SK-N-SH (cell line): ENCODE data around the gene GALNT14. TPM values are rescaled to one million over a fixed set of nuclear protein-coding genes. Genes with fewer than 3 reads are reported as not detected.

ENCODE experiments used
- CTCF ChIA-PET: fragments of 300-600, 350-600 bp; formaldehyde crosslinking; extraction: SDS; loops from one replicate; lab custom pipeline; 2021; lab: Yijun Ruan, JAX
- POLR2A ChIA-PET: fragments of 350-600 bp; sonication (Branson Sonifier 250); formaldehyde crosslinking; extraction: SDS; loops from one replicate; lab custom pipeline; 2020; ENCODE audit warnings: antibody characterized with exemption, inconsistent platforms; lab: Yijun Ruan, JAX
- DNase-seq: peaks from one replicate; pipeline ENCODE4 v3.0.0; 2012
- H2AFZ ChIP-seq: fragments of 200-600 bp; sonication (generic); 2 replicates; pipeline ENCODE4 v1.8.1; 2016; ENCODE audit warnings: antibody characterized with exemption, mild to moderate bottlenecking, low read depth
- H3F3A ChIP-seq: fragments of 200-600 bp; sonication (generic); replicated peaks from 2 replicates; pipeline ENCODE3; 2016; ENCODE audit warnings: antibody characterized with exemption, mild to moderate bottlenecking; ENCODE audit not compliant: insufficient read depth
- H3K27ac ChIP-seq, 2 experiments: fragments of 200-500 bp in 1 of 2; fragments of 200-600 bp in 1 of 2; sonication (Bioruptor generic) in 1 of 2; sonication (generic), shearing (Covaris generic) in 1 of 2; 2 replicates each; pipeline versions ENCODE4 v1.5.1 to v1.6.1; 2014 to 2016; ENCODE audit warnings: low read depth in 2 of 2, inconsistent platforms in 1 of 2, low read length in 1 of 2, mild to moderate bottlenecking in 1 of 2, mixed read lengths in 1 of 2
- H3K27me3 ChIP-seq: fragments of 200-600 bp; sonication (generic), shearing (Covaris generic); 2 replicates; pipeline ENCODE4 v1.6.1; 2016; ENCODE audit warnings: mixed run types; ENCODE audit not compliant: insufficient read depth
- H3K36me3 ChIP-seq, 2 experiments: fragments of 200-500 bp in 1 of 2; fragments of 200-600 bp in 1 of 2; sonication (Bioruptor generic) in 1 of 2; sonication (generic) in 1 of 2; replicated peaks in 1 of 2; 2 replicates each; pipeline versions ENCODE3 to v1.5.1; 2014 to 2016; ENCODE audit warnings: low read length in 1 of 2, mild to moderate bottlenecking in 1 of 2; ENCODE audit not compliant: insufficient read depth in 2 of 2, control insufficient read depth in 1 of 2
- H3K4me1 ChIP-seq, 2 experiments: fragments of 200-500 bp in 1 of 2; fragments of 200-600 bp in 1 of 2; sonication (Bioruptor generic) in 1 of 2; sonication (generic), shearing (Covaris generic) in 1 of 2; 2 replicates each; pipeline versions ENCODE4 v1.5.1 to v1.6.1; 2014 to 2016; ENCODE audit warnings: low read depth in 1 of 2, low read length in 1 of 2, mixed run types in 1 of 2; ENCODE audit not compliant: insufficient read depth in 2 of 2, control insufficient read depth in 1 of 2
- H3K4me2 ChIP-seq: fragments of 200-600 bp; sonication (generic), shearing (Covaris generic); 2 replicates; pipeline ENCODE4 v1.6.1; 2017; ENCODE audit warnings: mixed run types
- H3K4me3 ChIP-seq, 2 experiments: fragments of 200-500 bp in 1 of 2; fragments of 200-600 bp in 1 of 2; sonication (Bioruptor generic) in 1 of 2; sonication (generic), shearing (Covaris generic) in 1 of 2; 2 replicates each; pipeline versions ENCODE4 v1.5.1 to v1.8.1; 2014 to 2016; ENCODE audit warnings: low read depth in 2 of 2, inconsistent platforms in 1 of 2, low read length in 1 of 2, mild to moderate bottlenecking in 1 of 2, mixed read lengths in 1 of 2, moderate library complexity in 1 of 2
- H3K79me2 ChIP-seq: fragments of 200-600 bp; sonication (generic); 2 replicates; pipeline ENCODE4 v1.8.1; 2017; ENCODE audit warnings: mild to moderate bottlenecking; ENCODE audit not compliant: insufficient read depth
- H3K9ac ChIP-seq: fragments of 200-600 bp; sonication (generic); 2 replicates; pipeline ENCODE4 v1.6.1; 2017; ENCODE audit warnings: mixed run types
- H3K9me2 ChIP-seq: fragments of 200-600 bp; sonication (generic); 2 replicates; pipeline ENCODE4 v1.6.1; 2017; ENCODE audit warnings: mixed run types
- H3K9me3 ChIP-seq: fragments of 200-600 bp; sonication (generic); 2 replicates; pipeline ENCODE4 v1.6.1; 2017; ENCODE audit warnings: mixed run types, mild to moderate bottlenecking, moderate library complexity
- H4K20me1 ChIP-seq: fragments of 200-600 bp; sonication (generic); 2 replicates; pipeline ENCODE4 v1.6.1; 2017; ENCODE audit warnings: mild to moderate bottlenecking, mixed run types; ENCODE audit not compliant: insufficient read depth
- ELF1 ChIP-seq: IDR thresholded peaks from 2 replicates; pipeline ENCODE4 v1.4.0; 2012
- FOSL2 ChIP-seq: IDR thresholded peaks from 2 replicates; pipeline ENCODE4 v1.4.0; 2012; ENCODE audit warnings: low read depth, mild to moderate bottlenecking, moderate library complexity, borderline replicate concordance
- GABPA ChIP-seq: IDR thresholded peaks from 2 replicates; pipeline ENCODE4 v1.4.0; 2012; ENCODE audit warnings: low read depth, mild to moderate bottlenecking
- GATA2 ChIP-seq: sonication (generic); formaldehyde crosslinking; IDR thresholded peaks from 2 replicates; pipeline ENCODE4 v1.5.0; 2020; ENCODE audit warnings: mild to moderate bottlenecking, missing genetic modification reagents
- JUND ChIP-seq: IDR thresholded peaks from 2 replicates; pipeline ENCODE4 v1.4.0; 2012
- MXI1 ChIP-seq: IDR thresholded peaks from 2 replicates; pipeline ENCODE4 v1.6.1; 2012; ENCODE audit warnings: mild to moderate bottlenecking, low read depth, low read length, improper control_type of control experiment
- NFIC ChIP-seq: IDR thresholded peaks from 2 replicates; pipeline ENCODE4 v1.4.0; 2012; ENCODE audit warnings: borderline replicate concordance
- NRF1 ChIP-seq: IDR thresholded peaks from 2 replicates; pipeline ENCODE4 v1.6.1; 2012; ENCODE audit warnings: low read depth, mild to moderate bottlenecking, low read length
- POLR2AphosphoS5 ChIP-seq: IDR thresholded peaks from 2 replicates; pipeline ENCODE4 v1.6.1; 2012; ENCODE audit warnings: low read depth, low read length
- RXRA ChIP-seq: IDR thresholded peaks from 2 replicates; pipeline ENCODE4 v1.4.0; 2012; ENCODE audit warnings: low read depth, mild to moderate bottlenecking, borderline replicate concordance
- SIN3A ChIP-seq: IDR thresholded peaks from 2 replicates; pipeline ENCODE4 v1.6.1; 2012; ENCODE audit warnings: low read depth, mild to moderate bottlenecking, low read length, moderate library complexity, borderline replicate concordance
- TCF12 ChIP-seq: IDR thresholded peaks from 2 replicates; pipeline ENCODE4 v1.4.0; 2012
- TEAD4 ChIP-seq: IDR thresholded peaks from 2 replicates; pipeline ENCODE4 v1.4.0; 2012; ENCODE audit warnings: mild to moderate bottlenecking, borderline replicate concordance; ENCODE audit not compliant: insufficient read depth
- ZBTB33 ChIP-seq: IDR thresholded peaks from 2 replicates; pipeline ENCODE4 v1.4.0; 2012; ENCODE audit warnings: low read depth, borderline replicate concordance
- WGBS: methylation state at CpG from one replicate; pipeline ENCODE4 v1.1.6; 2017; ENCODE audit warnings: low lambda C conversion rate; 5-methylcytosine and 5-hydroxymethylcytosine counted together
- polyA plus RNA-seq, 3 experiments: library from polyadenylated mRNA; depleted of rRNA; stranded (reverse); fragments of >200 nt; gene quantifications; 2 replicates each; pipeline ENCODE4 v1.2.3, GENCODE V29; 2012

Gene GALNT14
- polyA plus RNA-seq, 1 of the 3 experiments (the other 2 are of a cell fraction), result 1.6 TPM

- Histone ChIP-seq H3K9me2 (no peaks in the 10 kb centered on the region), H3K4me1 (peaks cover 0 to 23% of the 10 kb centered on the region in 2 experiments; a peak in 2 of 4 replicates), H3F3A (no peaks in the 10 kb centered on the region), H3K79me2 (no peaks in the 10 kb centered on the region), H3K27ac (no peak overlapping the region), H4K20me1 (no peaks in the 10 kb centered on the region), H3K9me3 (no peaks in the 10 kb centered on the region), H2AFZ (no peak overlapping the region), H3K36me3 (no peaks in the 10 kb centered on the region), H3K9ac (no peak overlapping the region), H3K4me2 (no peak overlapping the region), H3K27me3 (no peaks in the 10 kb centered on the region), H3K4me3 (no peak overlapping the region)
- DNase-seq, result no peak
- CTCF ChIA-PET, result interaction anchor here (1.0 kb wide), 1 partner anchor 222 kb away, joined by 3 read pairs; no protein-coding TSS in a partner anchor
- POLR2A ChIA-PET, result no interaction called here
- TF ChIP-seq GATA2 (CRISPR knock-in tag), result no peak
- no peak for TF ChIP-seq ZBTB33
- no peak for TF ChIP-seq NRF1
- no peak for TF ChIP-seq JUND
- no peak for TF ChIP-seq TEAD4
- no peak for TF ChIP-seq GABPA
- TF ChIP-seq TCF12, result no peak
- TF ChIP-seq FOSL2, result no peak
- no peak for TF ChIP-seq ELF1
- WGBS, result 49% methylated on average over 5 of the region's 5 CpGs
Observed at GRCh38 chr2:30933496-30933895, 204.7 kb downstream of the GALNT14 start.

GRCh38 chr2:30932870-30933269 lies 205.4 kb downstream of the GALNT14 start:
- Histone ChIP-seq H3K27me3 (no peaks in the 10 kb centered on the region), H4K20me1 (no peaks in the 10 kb centered on the region), H3F3A (no peaks in the 10 kb centered on the region), H3K9ac (no peak overlapping the region), H3K4me3 (no peak overlapping the region), H3K36me3 (no peaks in the 10 kb centered on the region), H3K9me2 (no peaks in the 10 kb centered on the region), H3K9me3 (no peaks in the 10 kb centered on the region), H3K27ac (no peak overlapping the region), H3K79me2 (no peaks in the 10 kb centered on the region), H2AFZ (no peak overlapping the region), H3K4me2 (no peak overlapping the region), H3K4me1 (peaks cover 0 to 24% of the 10 kb centered on the region in 2 experiments; a peak in 2 of 4 replicates)
- no peak for DNase-seq
- ChIA-PET POLR2A (no interaction called here), CTCF (interaction anchor here (0.6 kb wide), 1 partner anchor 63 kb away, joined by 3 read pairs; no protein-coding TSS in a partner anchor)
- WGBS, result 56% methylated on average over 3 of the region's 3 CpGs
- TF ChIP-seq SIN3A (no peak), MXI1 (no peak), POLR2AphosphoS5 (no peak), TEAD4 (no peak), NFIC (no peak), ELF1 (no peak), RXRA (no peak)
